Neural cell (in vitro differentiated cells): ENCODE measurements around the gene ME3. TPM values are rescaled to one million over a fixed set of nuclear protein-coding genes. Genes with fewer than 3 reads are reported as not detected.

Source experiments
- H2AFZ ChIP-seq: fragments of 200-600, 300-800 bp; sonication (generic), shearing (Covaris generic); 2 replicates; pipeline ENCODE4 v1.6.0; 2014; ENCODE audit warnings: low read depth, mild to moderate bottlenecking, antibody characterized with exemption, low read length, moderate library complexity
- H3F3A ChIP-seq: fragments of 200-600 bp; shearing (Covaris generic); 2 replicates; pipeline ENCODE4 v1.6.1; 2016; ENCODE audit warnings: mild to moderate bottlenecking, moderate library complexity, mixed read lengths, antibody characterized with exemption, low read length; ENCODE audit not compliant: insufficient read depth, poor library complexity, severe bottlenecking
- H3K27ac ChIP-seq: fragments of 200-600, 300-800 bp; sonication (generic), shearing (Covaris generic); 2 replicates; pipeline ENCODE4 v1.5.1; 2014; ENCODE audit warnings: mild to moderate bottlenecking, low read length, moderate library complexity
- H3K27me3 ChIP-seq: fragments of 300-800, 200-600 bp; sonication (generic), shearing (Covaris generic); 2 replicates; pipeline ENCODE4 v1.6.0; 2014; ENCODE audit warnings: mild to moderate bottlenecking, low read depth, low read length, moderate library complexity; ENCODE audit not compliant: insufficient read depth
- H3K36me3 ChIP-seq: fragments of 300-800, 200-600 bp; sonication (generic), shearing (Covaris generic); 2 replicates; pipeline ENCODE4 v1.5.1; 2014; ENCODE audit warnings: mild to moderate bottlenecking, antibody characterized with exemption, low read length, moderate library complexity; ENCODE audit not compliant: insufficient read depth
- H3K4me2 ChIP-seq: fragments of 300-800, 200-600 bp; sonication (generic), shearing (Covaris generic); 2 replicates; pipeline ENCODE4 v1.6.0; 2014; ENCODE audit warnings: mild to moderate bottlenecking, low read length
- H3K4me3 ChIP-seq: fragments of 300-800, 200-600 bp; sonication (generic), shearing (Covaris generic); 2 replicates; pipeline ENCODE4 v1.5.1; 2014; ENCODE audit warnings: mild to moderate bottlenecking, low read length, moderate library complexity
- H3K79me2 ChIP-seq: fragments of 200-600 bp; shearing (Covaris generic); replicated peaks from 2 replicates; pipeline ENCODE4 v1.6.0; 2014; ENCODE audit warnings: mild to moderate bottlenecking, low read length, moderate library complexity; ENCODE audit not compliant: insufficient read depth
- H3K9ac ChIP-seq: fragments of 300-800, 200-600 bp; sonication (generic), shearing (Covaris generic); 2 replicates; pipeline ENCODE4 v1.6.1; 2016; ENCODE audit warnings: mild to moderate bottlenecking, low read length, mixed read lengths
- H3K9me2 ChIP-seq: fragments of 200-600 bp; shearing (Covaris generic); 2 replicates; pipeline ENCODE4 v1.6.1; 2016; ENCODE audit warnings: mild to moderate bottlenecking, low read length, mixed read lengths; ENCODE audit not compliant: insufficient read depth
- H3K9me3 ChIP-seq: fragments of 200-600, 300-800 bp; sonication (generic), shearing (Covaris generic); 2 replicates; pipeline ENCODE4 v1.6.1; 2016; ENCODE audit warnings: mild to moderate bottlenecking, mixed run types, low read length, moderate library complexity, mixed read lengths
- H4K20me1 ChIP-seq: fragments of 200-600 bp; shearing (Covaris generic); 2 replicates; pipeline ENCODE4 v1.6.1; 2016; ENCODE audit warnings: mild to moderate bottlenecking, mixed run types; ENCODE audit not compliant: insufficient read depth
- CTCF ChIP-seq: fragments of 450-650 bp; IDR thresholded peaks from 2 replicates; pipeline ENCODE4 v1.5.1; 2014; ENCODE audit warnings: antibody characterized with exemption, mild to moderate bottlenecking, moderate library complexity; ENCODE audit not compliant: poor library complexity, severe bottlenecking
- EP300 ChIP-seq: fragments of 450-650 bp; conservative IDR thresholded peaks from 2 replicates; pipeline ENCODE4 v1.6.1; 2014; ENCODE audit warnings: antibody characterized with exemption, mild to moderate bottlenecking, moderate library complexity; ENCODE audit not compliant: poor library complexity, severe bottlenecking
- EZH2 ChIP-seq: fragments of 200-600, 300-800 bp; shearing (Covaris generic), sonication (generic); IDR thresholded peaks from 2 replicates; pipeline ENCODE4 v1.6.1; 2014; ENCODE audit warnings: antibody characterized with exemption, low read length, borderline replicate concordance, mild to moderate bottlenecking; ENCODE audit not compliant: insufficient read depth, poor library complexity, severe bottlenecking
- MXI1 ChIP-seq: fragments of 450-650 bp; conservative IDR thresholded peaks from 2 replicates; pipeline ENCODE4 v1.6.1; 2014; ENCODE audit warnings: antibody characterized with exemption, mild to moderate bottlenecking; ENCODE audit not compliant: poor library complexity, severe bottlenecking
- POLR2AphosphoS5 ChIP-seq: IDR thresholded peaks from 2 replicates; pipeline ENCODE4 v1.6.1; 2012
- RAD21 ChIP-seq: fragments of 450-650 bp; conservative IDR thresholded peaks from 2 replicates; pipeline ENCODE4 v1.6.1; 2014; ENCODE audit warnings: antibody characterized with exemption, mild to moderate bottlenecking, moderate library complexity
- SMC3 ChIP-seq: fragments of 450-650 bp; conservative IDR thresholded peaks from 2 replicates; pipeline ENCODE4 v1.6.1; 2014; ENCODE audit warnings: antibody characterized with exemption, mild to moderate bottlenecking, moderate library complexity; ENCODE audit not compliant: poor library complexity
- TAF1 ChIP-seq: IDR thresholded peaks from 2 replicates; pipeline ENCODE4 v1.6.1; 2012; ENCODE audit warnings: low read depth
- polyA plus RNA-seq: library from polyadenylated mRNA; depleted of rRNA; stranded (reverse); fragments of >200 nt; gene quantifications from 2 replicates; pipeline ENCODE4 v1.2.3, GENCODE V29; 2014
- TF ChIP-seq, protein P1 (sequence below): IDR thresholded peaks from 2 replicates; pipeline ENCODE4 v1.6.1; 2012; ENCODE audit warnings: borderline replicate concordance

ME3 gene
- polyA plus RNA-seq, 1 donor from 2014 or later, result 2.1 TPM

DNA sequence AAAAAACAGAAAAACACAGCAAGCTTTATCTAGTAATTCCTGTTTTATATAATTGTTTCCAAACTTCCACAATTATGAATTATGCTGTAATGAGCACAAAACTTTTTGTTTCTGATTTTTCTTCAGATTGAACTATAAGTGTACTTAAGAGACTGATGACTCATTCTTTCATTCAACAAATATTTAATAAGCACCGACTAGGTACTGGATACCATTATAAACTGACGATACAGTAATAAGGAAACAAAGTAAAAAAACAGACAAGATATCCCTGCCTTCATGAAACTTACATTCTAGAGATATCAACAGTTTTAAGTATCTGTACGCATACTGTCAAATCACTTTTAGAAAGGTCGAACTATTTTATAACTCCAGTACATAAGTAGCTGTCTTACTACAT is 78.6 kb downstream of the ME3 start:
- Histone ChIP-seq H3K9me2 (no peaks in the 10 kb centered on the region), H3K27ac (no peak overlapping the region), H4K20me1 (no peaks in the 10 kb centered on the region), H3K4me3 (no peak overlapping the region), H3K36me3 (no peaks in the 10 kb centered on the region), H3K9me3 (no peaks in the 10 kb centered on the region), H2AFZ (no peak overlapping the region), H3K4me2 (no peak overlapping the region), H3K27me3 (no peaks in the 10 kb centered on the region), H3K79me2 (no peaks in the 10 kb centered on the region), H3K9ac (no peak overlapping the region), H3F3A (no peaks in the 10 kb centered on the region)
- TF ChIP-seq SMC3, result no peak
- TF ChIP-seq MXI1, result no peak
- TF ChIP-seq RAD21, result no peak
- TF ChIP-seq EP300, result no peak
- no peak for TF ChIP-seq CTCF
- no peak for TF ChIP-seq TAF1
- TF ChIP-seq, protein P1, sequence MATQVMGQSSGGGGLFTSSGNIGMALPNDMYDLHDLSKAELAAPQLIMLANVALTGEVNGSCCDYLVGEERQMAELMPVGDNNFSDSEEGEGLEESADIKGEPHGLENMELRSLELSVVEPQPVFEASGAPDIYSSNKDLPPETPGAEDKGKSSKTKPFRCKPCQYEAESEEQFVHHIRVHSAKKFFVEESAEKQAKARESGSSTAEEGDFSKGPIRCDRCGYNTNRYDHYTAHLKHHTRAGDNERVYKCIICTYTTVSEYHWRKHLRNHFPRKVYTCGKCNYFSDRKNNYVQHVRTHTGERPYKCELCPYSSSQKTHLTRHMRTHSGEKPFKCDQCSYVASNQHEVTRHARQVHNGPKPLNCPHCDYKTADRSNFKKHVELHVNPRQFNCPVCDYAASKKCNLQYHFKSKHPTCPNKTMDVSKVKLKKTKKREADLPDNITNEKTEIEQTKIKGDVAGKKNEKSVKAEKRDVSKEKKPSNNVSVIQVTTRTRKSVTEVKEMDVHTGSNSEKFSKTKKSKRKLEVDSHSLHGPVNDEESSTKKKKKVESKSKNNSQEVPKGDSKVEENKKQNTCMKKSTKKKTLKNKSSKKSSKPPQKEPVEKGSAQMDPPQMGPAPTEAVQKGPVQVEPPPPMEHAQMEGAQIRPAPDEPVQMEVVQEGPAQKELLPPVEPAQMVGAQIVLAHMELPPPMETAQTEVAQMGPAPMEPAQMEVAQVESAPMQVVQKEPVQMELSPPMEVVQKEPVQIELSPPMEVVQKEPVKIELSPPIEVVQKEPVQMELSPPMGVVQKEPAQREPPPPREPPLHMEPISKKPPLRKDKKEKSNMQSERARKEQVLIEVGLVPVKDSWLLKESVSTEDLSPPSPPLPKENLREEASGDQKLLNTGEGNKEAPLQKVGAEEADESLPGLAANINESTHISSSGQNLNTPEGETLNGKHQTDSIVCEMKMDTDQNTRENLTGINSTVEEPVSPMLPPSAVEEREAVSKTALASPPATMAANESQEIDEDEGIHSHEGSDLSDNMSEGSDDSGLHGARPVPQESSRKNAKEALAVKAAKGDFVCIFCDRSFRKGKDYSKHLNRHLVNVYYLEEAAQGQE, result no peak
- no peak for TF ChIP-seq EZH2
- no peak for TF ChIP-seq POLR2AphosphoS5

GRCh38 chr11:86592659-86593451 is 79.6 kb downstream of the ME3 start:
- no peaks in the 10 kb centered on the region for H3K9me2 ChIP-seq
- H3K36me3 ChIP-seq, result no peaks in the 10 kb centered on the region
- TF ChIP-seq EZH2 (no peak), POLR2AphosphoS5 (no peak), TAF1 (no peak)
- H3F3A ChIP-seq, result no peaks in the 10 kb centered on the region
- no peaks in the 10 kb centered on the region for H3K79me2 ChIP-seq
- no peaks in the 10 kb centered on the region for H4K20me1 ChIP-seq
- no peak overlapping the region for H3K27ac ChIP-seq
- H3K27me3 ChIP-seq, result no peaks in the 10 kb centered on the region
- H3K9me3 ChIP-seq, result no peaks in the 10 kb centered on the region
- no peak overlapping the region for H2AFZ ChIP-seq
- H3K9ac ChIP-seq, result no peak overlapping the region
- no peak overlapping the region for H3K4me2 ChIP-seq
- no peak overlapping the region for H3K4me3 ChIP-seq
